ENCODE data around the gene SNRPB.
"Not testable (repeated sequence)": the region's sequence is repeated elsewhere in the genome, so short reads cannot be mapped to it uniquely, and the experiment has no call there.

SNRPB gene

GRCh38 chr20:2470423-2471193, at the start of gene SNRPB:
Gene SNRPB (minus strand): TSS chr20:2470789. CDS start chr20:2470690, 99 bp downstream.
- DNase-seq: peak; percentile 99

DNA sequence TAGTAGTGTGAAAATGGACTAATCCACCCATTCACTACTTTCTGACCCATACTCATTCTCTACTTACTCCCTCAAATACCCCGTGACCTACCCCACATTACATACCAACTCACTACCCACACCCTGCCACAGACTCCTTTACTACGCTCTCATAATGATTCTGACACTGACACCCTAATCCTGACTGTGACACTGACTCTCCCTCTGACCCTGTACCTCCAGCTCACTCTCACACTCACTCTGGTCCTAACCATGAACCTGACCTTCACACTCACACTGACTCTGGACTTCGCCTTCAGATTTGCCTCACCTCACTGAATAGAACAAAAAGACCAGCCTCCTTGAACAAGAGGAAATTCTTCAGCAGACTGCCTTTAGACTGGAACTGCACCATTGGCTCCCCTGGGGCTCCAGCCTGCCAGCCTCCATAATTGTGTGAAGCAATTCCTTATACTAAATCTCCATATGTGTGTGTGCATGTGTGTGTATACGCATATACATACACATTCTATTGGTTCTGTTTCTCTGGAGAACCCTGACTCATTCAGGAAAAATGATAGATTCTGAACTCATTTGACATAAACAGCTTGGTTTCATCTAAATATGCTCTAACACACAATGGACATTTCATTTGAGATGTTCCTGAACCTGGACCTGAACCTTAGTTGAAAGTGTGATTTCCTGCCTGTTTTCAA, 48.7 kb upstream of the SNRPB start:
- no peak for DNase-seq

DNA sequence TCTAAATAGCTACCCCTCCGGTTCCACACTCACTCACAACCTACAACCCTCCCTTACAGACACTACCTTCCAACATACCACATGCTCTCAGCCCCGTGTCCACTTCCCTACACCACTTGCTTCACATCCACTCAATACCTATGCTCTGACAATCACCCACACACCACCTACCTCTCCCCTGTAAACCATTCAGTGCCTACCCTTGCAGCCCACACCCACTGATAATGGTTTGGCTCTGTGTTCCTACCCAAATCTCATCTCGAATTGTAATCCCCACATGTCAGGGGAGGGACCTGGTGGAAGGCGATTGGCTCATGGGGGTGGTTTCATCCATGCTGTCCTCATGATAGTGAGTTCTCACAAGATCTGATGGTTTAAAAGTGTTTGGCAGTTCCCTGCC, 48.0 kb upstream of the SNRPB start:
- no peak for DNase-seq

- no peak for DNase-seq
Measured at GRCh38 chr20:2518096-2518495, 47.5 kb upstream of the SNRPB start.

GRCh38 chr20:2516399-2516798, 45.8 kb upstream of the SNRPB start:
- DNase-seq: no peak

DNA sequence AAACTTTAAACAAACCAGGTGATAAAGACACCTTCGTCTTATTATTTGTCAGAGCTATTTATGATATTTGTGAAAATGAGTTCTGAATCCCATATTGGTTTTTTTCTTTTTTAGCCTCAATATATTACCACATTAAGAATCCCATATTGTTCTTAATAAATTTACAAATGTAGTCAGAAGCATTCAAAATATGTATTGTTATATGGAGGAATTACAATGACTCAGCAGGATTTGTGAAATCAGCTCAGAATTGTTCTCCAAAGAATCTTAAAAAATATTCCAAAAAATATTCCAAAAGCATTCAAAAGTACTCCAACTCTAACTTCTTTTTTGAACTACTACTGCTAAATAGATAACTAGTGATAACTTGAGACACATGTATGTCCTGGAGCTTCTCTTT, 44.6 kb upstream of the SNRPB start:
- DNase-seq: no peak

DNA sequence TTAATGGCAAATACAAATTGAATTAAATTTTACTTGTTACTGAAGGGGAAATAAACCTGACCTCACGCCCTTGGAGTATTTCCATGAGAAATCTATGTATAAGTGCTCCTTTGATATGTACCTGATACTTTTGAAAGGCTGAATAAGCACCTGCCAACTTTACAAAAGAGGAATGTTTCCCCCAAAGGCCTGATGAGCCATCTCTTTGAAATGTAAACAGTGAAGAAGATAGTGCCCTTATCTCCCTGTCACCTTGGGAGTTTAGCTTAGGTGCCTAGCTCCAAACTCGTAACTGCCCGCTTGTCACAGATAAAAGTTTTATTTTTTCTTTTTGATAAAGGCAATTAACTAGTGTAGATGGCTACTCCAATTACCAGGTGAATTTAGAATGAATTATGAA, 39.2 kb upstream of the SNRPB start:
- peak; percentile 61 for DNase-seq

DNA sequence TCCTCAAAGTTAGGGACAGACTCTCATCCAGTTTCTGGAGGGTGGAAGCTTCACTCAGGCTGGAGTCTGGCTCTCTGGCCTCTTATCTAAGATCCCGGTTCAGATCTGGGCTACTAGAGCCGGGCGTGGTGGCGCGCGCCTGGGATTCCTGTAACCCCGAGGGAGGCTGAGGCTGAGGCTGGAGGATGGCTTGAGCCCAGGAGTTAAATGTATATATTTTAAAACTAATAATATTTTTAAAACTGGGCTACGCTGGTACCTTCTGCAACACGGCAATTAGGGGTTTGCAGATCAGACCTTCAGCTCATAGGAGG, 38.8 kb upstream of the SNRPB start:
- DNase-seq: no peak

DNA sequence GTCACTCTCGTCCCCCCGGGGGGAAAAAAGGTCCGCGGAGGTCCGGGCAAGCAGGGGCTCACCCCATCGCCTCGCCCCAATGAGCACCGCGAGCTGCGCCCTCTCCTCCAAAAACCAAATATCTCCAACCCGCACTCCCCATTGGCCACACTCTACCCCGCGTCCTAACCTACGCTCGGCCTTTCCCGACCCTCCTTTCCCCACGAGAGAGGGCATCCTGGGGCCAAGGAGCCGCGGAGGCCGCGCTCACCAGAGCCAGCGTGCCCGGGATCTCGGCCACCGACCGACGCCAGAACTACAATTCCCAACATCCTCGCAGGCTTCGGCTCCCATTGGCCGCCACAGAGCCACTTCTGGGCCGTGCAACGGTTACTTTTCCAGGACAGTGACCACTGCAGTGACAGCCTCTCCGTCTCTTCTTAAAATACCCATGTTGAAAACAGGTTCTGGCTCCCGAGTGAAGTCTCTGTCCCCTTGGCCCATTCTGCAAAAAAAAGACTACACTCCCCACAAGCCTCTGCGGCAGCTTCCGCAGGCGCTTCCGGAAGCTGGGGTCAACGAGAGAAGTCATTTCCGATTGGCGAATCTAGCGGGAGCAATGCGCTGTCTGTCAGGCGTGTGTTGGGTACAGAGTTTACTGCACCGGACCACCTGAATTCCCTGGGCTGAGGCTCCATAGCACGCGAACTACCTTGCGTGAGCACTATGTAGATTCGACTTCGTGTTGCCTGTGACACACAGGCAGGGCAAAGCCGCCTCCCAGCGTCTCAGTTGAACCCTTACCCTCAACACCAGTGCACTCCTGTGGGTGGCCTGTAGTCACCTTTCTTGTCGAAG, 38.3 kb upstream of the SNRPB start, which contains the start of gene ZNF343:
Gene ZNF343 (minus strand): TSS at position 285 of the 837 bp plus-strand sequence. CDS start 15,020 bp downstream, outside the sequence.
- peak; percentile 89 for DNase-seq

DNA sequence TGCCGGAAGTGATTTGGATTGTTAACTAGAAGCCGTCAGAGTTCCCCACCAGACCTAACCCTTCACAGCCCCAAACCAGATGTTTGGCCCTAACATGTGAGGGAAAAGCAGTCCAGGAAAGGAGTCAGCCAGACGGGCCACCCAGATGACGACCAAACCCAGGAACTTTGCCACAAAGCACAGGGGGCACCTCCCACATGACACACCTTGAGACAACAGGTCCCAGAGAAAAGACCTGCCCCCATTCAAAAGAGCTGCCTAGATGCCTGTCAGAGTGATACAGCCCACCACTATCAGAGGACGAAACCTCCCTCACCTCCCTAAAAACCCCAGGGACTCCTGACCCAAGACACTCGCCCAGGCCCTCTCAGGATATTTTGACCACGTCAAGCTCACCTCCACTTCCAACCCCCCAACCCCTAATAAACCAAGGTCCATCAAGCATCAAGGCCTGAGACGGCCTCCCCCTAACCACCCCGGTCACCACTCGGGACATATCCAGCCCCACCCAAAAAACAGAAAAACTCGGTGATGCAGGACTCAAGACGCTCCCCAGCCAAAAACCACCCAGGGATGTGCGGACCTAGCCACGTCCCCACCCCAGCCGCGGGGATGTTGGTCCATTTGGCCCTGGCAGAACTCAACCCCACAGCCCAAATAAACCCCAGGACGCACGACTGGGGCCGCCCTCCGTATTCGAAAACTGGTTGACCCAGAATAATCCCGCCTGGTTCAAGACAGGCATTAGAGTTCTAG, 37.5 kb upstream of the SNRPB start:
- DNase-seq: peak; percentile 32

- no peak for DNase-seq
Measured at GRCh38 chr20:2507464-2507863, 36.9 kb upstream of the SNRPB start.

DNA sequence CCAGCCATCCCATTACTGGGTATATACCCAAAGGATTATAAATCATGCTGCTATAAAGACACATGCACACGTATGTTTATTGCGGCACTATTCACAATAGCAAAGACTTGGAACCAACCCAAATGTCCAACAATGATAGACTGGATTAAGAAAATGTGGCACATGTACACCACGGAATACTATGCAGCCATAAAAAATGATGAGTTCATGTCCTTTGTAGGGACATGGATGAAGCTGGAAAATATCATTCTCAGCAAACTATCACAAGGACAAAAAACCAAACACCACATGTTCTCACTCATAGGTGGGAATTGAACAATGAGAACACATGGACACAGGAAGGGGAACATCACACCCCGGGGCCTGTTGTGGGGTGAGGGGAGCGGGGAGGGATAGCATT, 35.8 kb upstream of the SNRPB start:
- DNase-seq: not testable (repeated sequence)

- DNase-seq: not testable (repeated sequence)
Measured at GRCh38 chr20:2504803-2505202, 34.2 kb upstream of the SNRPB start.

DNA sequence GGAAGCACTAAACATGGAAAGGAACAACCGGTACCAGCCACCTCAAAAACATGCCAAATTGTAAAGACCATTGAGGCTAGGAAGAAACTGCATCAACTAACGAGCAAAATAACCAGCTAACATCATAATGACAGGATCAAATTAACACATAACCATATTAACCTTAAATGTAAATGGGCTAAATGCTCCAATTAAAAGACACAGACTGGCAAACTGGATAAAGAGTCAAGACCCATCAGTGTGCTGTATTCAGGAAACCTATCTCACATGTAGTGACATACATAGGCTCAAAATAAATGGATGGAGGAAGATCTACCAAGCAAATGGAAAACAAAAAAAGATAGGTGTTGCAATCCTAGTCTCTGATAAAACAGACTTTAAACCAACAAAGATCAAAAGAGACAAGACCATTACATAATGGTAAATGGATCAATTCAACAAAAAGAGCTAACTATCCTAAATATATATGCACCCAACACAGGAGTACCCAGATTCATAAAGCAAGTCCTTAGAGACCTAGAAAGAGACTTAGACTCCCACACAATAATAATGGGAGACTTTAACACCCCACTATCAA, 32.3 kb upstream of the SNRPB start:
- not testable (repeated sequence) for DNase-seq

DNA sequence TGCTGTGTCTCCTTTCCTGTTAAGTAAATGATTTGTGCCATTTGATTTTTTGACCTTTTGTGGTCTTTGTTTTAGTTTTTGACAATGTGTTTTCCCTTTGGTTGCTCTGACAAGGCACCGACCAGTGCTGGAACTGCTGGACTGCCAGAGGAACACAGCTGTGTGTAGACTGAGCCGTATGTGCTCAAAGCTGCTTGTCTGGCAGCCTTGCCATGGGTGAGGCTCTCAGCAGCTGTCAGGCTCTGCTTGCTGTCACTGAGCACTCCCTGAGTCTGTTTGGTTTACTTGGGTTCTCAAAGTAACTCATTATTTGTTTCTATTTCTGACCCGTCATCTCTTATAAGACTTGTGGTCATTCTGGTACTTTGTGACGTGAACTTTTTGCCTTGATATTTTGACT, 15.1 kb upstream of the SNRPB start:
- DNase-seq: no peak

GRCh38 chr20:2485080-2485479, 14.5 kb upstream of the SNRPB start:
- DNase-seq: no peak

DNA sequence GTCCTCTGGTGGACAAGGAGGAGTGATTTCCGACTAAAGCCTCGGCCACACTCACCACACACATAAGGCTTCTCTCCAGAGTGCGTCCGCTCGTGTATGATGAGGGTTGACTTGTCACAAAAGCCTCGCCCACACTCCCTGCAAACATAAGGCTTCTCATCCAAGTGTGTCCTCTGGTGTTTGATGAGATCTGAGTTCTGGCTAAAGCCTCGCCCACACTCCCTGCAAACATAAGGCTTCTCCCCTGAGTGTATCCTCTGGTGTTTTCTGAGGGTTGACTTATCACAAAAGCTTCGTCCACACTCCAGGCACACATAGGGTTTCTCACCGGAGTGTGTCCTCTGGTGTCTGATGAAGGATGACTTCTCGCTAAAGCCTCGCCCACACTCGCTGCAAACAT, 12.9 kb upstream of the SNRPB start:
- no peak for DNase-seq

GRCh38 chr20:2480381-2480780, 9.8 kb upstream of the SNRPB start:
- DNase-seq: no peak

- no peak for DNase-seq
Measured at GRCh38 chr20:2476742-2477615, 6.4 kb upstream of the SNRPB start.

GRCh38 chr20:2475850-2476741, 5.5 kb upstream of the SNRPB start:
- no peak for DNase-seq
